ENCODE measurements around the gene SCLT1.

Gene SCLT1

DNA sequence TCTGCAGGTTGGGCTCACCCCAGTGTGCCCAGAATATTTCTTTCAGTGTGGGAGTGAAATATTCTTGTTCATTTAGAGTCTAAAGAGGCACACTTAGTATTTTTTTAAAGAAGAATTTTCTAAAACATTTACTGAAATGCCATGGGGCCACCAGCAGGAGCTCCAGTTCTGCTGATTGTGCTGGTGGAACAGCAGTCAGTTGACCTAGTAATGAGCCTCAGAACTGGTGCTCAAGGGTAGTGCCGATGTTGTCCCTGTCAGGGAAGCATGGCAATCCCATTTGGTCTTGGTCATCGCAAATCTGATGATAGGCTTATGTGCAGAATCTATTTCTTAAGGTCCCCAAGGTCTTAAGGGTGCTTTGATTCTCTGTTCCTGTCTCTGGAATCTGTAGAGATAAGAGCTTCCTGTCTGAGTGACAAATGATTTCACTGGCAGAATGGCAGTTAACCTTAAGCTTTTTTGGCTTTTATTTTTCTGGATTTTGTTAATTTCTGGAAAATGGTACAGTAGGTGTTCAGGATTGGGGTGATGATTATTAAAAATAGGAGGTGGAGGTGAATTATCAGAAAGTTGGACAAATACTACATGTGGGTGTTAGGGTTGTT is 252.5 kb downstream of the SCLT1 start:
- no peak for DNase-seq (ENCODE audit: low spot score)

DNA sequence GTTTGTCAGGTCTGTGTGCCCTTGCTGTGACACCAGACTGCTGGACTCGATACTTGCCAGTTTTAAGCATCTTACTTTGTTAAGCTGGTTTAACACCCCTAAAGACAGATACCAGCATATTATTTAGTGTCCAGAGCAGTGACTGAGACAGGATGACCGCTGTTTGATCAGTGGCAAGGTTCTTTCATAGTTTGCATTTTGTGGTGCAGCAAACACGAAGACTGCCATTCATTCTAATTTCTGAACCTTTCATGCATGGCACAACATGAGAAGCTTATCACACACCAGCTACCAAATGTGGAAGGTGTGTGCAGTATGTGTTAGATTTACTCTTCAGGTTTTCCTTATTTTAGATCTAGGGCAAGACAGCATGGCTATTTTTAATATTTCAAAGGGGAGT is 255.7 kb downstream of the SCLT1 start:
- no peak for DNase-seq (ENCODE audit: low spot score)

DNA sequence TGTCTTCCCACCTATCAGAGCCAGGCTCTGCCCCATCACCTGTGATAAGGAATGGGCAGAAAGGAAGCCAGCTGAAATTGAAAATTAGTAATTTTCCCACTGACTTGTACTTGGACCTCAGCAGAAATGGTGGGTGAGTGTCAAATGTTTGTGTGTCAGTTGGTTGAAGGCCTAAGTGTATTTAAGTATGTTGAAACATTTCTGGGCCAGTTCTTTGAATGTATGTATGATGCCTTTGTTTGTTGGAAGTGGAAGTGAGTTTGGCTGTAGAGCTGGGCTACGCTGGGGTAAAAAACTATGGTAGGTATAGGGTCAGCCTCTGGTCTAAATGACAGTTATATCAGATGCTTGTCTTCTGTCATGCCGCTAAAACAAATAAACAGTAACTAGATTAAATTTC is 256.1 kb downstream of the SCLT1 start:
- DNase-seq (ENCODE audit: low spot score) = no peak

DNA sequence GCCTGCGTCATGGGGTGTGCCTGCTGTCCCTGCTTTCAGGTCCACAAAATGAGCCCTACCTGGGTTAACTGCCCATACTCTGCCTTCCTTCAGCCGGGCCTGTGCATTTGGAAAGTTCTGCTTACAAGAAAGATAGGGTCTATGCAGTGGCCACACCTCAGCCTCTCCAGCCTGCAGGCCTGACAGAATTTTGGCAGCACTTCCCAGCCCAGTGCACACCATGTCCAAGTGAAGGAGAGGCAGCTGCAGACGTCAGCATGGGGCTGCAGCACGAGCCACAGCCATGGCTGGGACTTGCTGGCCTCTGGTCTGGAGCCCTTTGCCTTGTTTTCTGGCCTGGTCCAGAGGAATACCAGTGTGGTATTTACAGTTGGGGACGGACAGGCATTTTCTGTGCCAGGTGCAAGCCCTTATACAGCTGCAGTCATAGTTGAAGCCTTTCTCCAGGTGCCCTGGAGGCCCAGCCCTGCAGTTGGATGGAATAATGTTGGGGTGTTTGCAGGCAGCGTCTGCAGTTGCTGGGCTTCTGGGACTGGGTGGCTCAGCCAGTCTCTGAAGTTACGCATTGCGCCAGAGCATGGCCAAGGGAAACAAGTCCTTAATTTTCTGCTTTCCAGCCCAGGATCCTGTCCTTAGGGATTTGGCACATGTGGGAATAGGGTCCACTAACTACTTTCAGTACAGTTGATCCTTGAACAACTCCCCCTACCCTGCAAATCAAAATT is 257.7 kb downstream of the SCLT1 start:
- DNase-seq (ENCODE audit: low spot score) = no peak

All from hematopoietic multipotent progenitor cell treated with erythropoietin and hydrocortisone succinate and interleukin-3 and kit ligand, for 17 days (in vitro differentiated cells).